DMS153 treated with DMSO at 0.1 percent for 48 hours (cell line): ENCODE measurements around the gene ZFAND3.
"Not testable (repeated sequence)": the region's sequence is repeated elsewhere in the genome, so short reads cannot be mapped to it uniquely, and the experiment has no call there.

Source experiments
- DNase-seq: peaks from one replicate; lab custom pipeline; 2025; ENCODE audit not compliant: unreplicated experiment; lab: John Stamatoyannopoulos, UW

Gene ZFAND3

GRCh38 chr6:37862992-37863391 lies 43.5 kb downstream of the ZFAND3 start:
- no peak for DNase-seq

GRCh38 chr6:37864250-37864649 lies 44.7 kb downstream of the ZFAND3 start:
- no peak for DNase-seq

- no peak for DNase-seq
Observed at GRCh38 chr6:37865504-37865903, 46.0 kb downstream of the ZFAND3 start.

- no peak for DNase-seq
Observed at GRCh38 chr6:37866590-37867507, 47.3 kb downstream of the ZFAND3 start.

- DNase-seq = no peak
Observed at GRCh38 chr6:37867756-37868446, 48.4 kb downstream of the ZFAND3 start.

- DNase-seq = no peak
Observed at GRCh38 chr6:37868447-37868825, 48.9 kb downstream of the ZFAND3 start.

- DNase-seq = no peak
Observed at GRCh38 chr6:37871616-37872372, 52.3 kb downstream of the ZFAND3 start.

- DNase-seq = no peak
Observed at GRCh38 chr6:37872373-37872745, 52.8 kb downstream of the ZFAND3 start.

- no peak for DNase-seq
Observed at GRCh38 chr6:37874726-37875125, 55.2 kb downstream of the ZFAND3 start.

GRCh38 chr6:37875561-37876309 lies 56.2 kb downstream of the ZFAND3 start:
- no peak for DNase-seq

- DNase-seq = no peak
Observed at GRCh38 chr6:37876843-37877242, 57.3 kb downstream of the ZFAND3 start.

- no peak for DNase-seq
Observed at GRCh38 chr6:37877373-37878149, 58.0 kb downstream of the ZFAND3 start.

- no peak for DNase-seq
Observed at GRCh38 chr6:37878150-37878710, 58.7 kb downstream of the ZFAND3 start.

- not testable (repeated sequence) for DNase-seq
Observed at GRCh38 chr6:37880602-37881001, 61.1 kb downstream of the ZFAND3 start.

GRCh38 chr6:37882292-37882691 lies 62.8 kb downstream of the ZFAND3 start:
- no peak for DNase-seq

- DNase-seq = no peak
Observed at GRCh38 chr6:37882724-37883413, 63.3 kb downstream of the ZFAND3 start.

- no peak for DNase-seq
Observed at GRCh38 chr6:37884548-37884947, 65.0 kb downstream of the ZFAND3 start.

- no peak for DNase-seq
Observed at GRCh38 chr6:37889051-37889450, 69.5 kb downstream of the ZFAND3 start.

GRCh38 chr6:37889486-37889885 lies 70.0 kb downstream of the ZFAND3 start:
- no peak for DNase-seq
